SU-DHL-6 (cell line): ENCODE results near the gene C1orf116.

Experiments
- EZH2phosphoT487 ChIP-seq: fragments of 200-600 bp; sonication (generic), shearing (Covaris generic); conservative IDR thresholded peaks from 2 replicates; pipeline ENCODE4 v1.6.1; 2018; ENCODE audit warnings: mild to moderate bottlenecking, antibody characterized with exemption, low read length, moderate library complexity, mixed read lengths
- TF ChIP-seq, protein P1 (sequence below): fragments of 200-600 bp; sonication (generic); IDR thresholded peaks from one replicate; pipeline ENCODE4 v1.5.1; 2017; ENCODE audit warnings: antibody characterized with exemption, mild to moderate bottlenecking, low read length, moderate library complexity; ENCODE audit not compliant: insufficient read depth, poor library complexity, severe bottlenecking

DNA sequence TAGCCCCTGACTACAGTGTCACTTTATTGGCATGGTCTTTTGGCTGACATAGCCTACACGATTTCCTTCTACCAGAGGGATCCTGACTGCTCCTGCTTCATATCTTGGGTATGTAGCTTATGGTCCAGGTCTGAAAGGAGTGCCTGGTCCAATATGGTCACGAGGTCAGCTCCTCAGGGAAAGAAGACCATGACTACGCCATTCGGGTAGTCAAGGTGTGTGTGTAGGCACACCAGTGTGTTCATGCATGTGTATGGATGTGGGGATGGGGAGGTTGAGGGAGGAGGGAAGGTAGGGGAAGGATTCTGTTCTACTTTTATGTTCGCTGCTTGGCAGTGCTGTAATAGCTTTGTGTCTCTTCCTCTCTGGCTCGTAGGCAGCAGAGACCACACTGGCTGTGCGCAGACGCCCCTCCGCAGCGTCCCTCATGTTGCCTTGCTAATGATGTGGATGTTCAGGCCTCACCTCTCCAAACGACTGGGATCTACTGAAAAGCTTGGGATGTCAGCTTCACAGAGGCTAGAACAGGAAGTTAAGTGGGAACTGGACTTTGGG is 46.1 kb upstream of the C1orf116 start:
- TF ChIP-seq, protein P1, sequence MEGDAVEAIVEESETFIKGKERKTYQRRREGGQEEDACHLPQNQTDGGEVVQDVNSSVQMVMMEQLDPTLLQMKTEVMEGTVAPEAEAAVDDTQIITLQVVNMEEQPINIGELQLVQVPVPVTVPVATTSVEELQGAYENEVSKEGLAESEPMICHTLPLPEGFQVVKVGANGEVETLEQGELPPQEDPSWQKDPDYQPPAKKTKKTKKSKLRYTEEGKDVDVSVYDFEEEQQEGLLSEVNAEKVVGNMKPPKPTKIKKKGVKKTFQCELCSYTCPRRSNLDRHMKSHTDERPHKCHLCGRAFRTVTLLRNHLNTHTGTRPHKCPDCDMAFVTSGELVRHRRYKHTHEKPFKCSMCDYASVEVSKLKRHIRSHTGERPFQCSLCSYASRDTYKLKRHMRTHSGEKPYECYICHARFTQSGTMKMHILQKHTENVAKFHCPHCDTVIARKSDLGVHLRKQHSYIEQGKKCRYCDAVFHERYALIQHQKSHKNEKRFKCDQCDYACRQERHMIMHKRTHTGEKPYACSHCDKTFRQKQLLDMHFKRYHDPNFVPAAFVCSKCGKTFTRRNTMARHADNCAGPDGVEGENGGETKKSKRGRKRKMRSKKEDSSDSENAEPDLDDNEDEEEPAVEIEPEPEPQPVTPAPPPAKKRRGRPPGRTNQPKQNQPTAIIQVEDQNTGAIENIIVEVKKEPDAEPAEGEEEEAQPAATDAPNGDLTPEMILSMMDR = no peak
- no peak for TF ChIP-seq EZH2phosphoT487
